IgD-negative memory B cell (primary cell): ENCODE measurements around the gene SIT1. TPM values are rescaled to one million over a fixed set of nuclear protein-coding genes. Genes with fewer than 3 reads are reported as not detected.
"Not testable (repeated sequence)": the region's sequence is repeated elsewhere in the genome, so short reads cannot be mapped to it uniquely, and the experiment has no call there.

Experiments used
- H3K27ac Mint-ChIP-seq, 3 donors: one replicate each; pipeline ENCODE4 v1.8.0; 2020 to 2022; ENCODE audit warnings: mild to moderate bottlenecking in 3 of 3, mixed read lengths in 3 of 3, moderate library complexity in 1 of 3
- H3K27me3 Mint-ChIP-seq: one replicate; pipeline ENCODE4 v1.8.0; 2021; ENCODE audit warnings: mixed read lengths
- H3K36me3 Mint-ChIP-seq: one replicate; pipeline ENCODE4 v1.8.0; 2020; ENCODE audit warnings: mild to moderate bottlenecking, mixed read lengths
- H3K4me1 Mint-ChIP-seq, 3 donors: one replicate each; pipeline ENCODE4 v1.8.0; 2020 to 2022; ENCODE audit warnings: mixed read lengths in 3 of 3, mild to moderate bottlenecking in 1 of 3
- H3K4me3 Mint-ChIP-seq, 4 donors: one replicate each; pipeline ENCODE4 v1.8.0; 2020 to 2022; ENCODE audit warnings: mild to moderate bottlenecking in 4 of 4, mixed read lengths in 4 of 4, moderate library complexity in 3 of 4
- H3K9me3 Mint-ChIP-seq, 3 donors: one replicate each; pipeline ENCODE4 v1.8.0; 2020 to 2021; ENCODE audit warnings: mixed read lengths in 3 of 3, mild to moderate bottlenecking in 1 of 3
- polyA plus RNA-seq: library from polyadenylated mRNA; unstranded; fragments of 300-500 nt; fragmentation: Illumina TruSeq; gene quantifications from one replicate; pipeline ENCODE4 v1.2.3, GENCODE V29; 2021

SIT1 gene
- polyA plus RNA-seq, 1 donor from 2014 or later = 188 TPM

- no peaks in the 10 kb centered on the region for H3K9me3 Mint-ChIP-seq
- peak within 1 kb of the TSS; percentile 47 to 98 (median 96) for H3K27ac Mint-ChIP-seq
- peaks cover 3% of the 10 kb centered on the region for H3K27me3 Mint-ChIP-seq
- H3K36me3 Mint-ChIP-seq = peaks cover 2% of the 10 kb centered on the region
- H3K4me1 Mint-ChIP-seq = peaks cover 36 to 54% (median 37%) of the 10 kb centered on the region in 3 donors
- H3K4me3 Mint-ChIP-seq = peak within 1 kb of the TSS; percentile 72 to 97 (median 86)
These were observed 32.4 kb downstream of the SIT1 start, which contains the start of gene CD72 for GRCh38 chr9:35618325-35618727. Gene CD72, minus strand, starts transcription at chr9:35618413. Its CDS starts 110 bp downstream, at chr9:35618303.

DNA sequence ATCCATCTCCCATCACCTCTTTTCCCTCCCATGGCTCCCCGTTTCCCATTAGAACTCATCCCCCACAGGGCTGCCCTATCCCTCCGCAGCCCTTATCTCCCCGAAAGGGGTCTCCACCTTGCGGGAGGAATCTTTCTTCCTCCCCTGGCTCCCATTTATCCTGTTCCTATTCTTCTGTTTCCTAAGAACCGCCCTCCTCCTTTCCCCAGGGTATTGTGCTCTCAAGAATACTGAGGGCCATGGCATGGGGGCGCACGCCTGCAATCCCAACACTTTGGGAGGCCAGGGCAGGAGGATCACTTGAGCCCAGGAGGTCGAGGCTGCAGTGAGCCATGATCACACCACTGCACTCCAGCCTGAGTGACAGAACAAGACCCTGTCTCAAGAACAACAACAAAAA, 33.2 kb downstream of the SIT1 start:
- peaks cover 3% of the 10 kb centered on the region for H3K27me3 Mint-ChIP-seq
- peaks cover 37 to 54% (median 39%) of the 10 kb centered on the region in 3 donors for H3K4me1 Mint-ChIP-seq
- H3K9me3 Mint-ChIP-seq = no peaks in the 10 kb centered on the region
- peaks cover 2% of the 10 kb centered on the region for H3K36me3 Mint-ChIP-seq
- H3K27ac Mint-ChIP-seq = peak overlapping the region; percentile 47 to 98 (median 96)
- H3K4me3 Mint-ChIP-seq = peak overlapping the region; percentile 72 to 97 (median 86)

- peak overlapping the region; percentile 47 to 98 (median 96) for H3K27ac Mint-ChIP-seq
- H3K9me3 Mint-ChIP-seq = no peaks in the 10 kb centered on the region
- H3K4me1 Mint-ChIP-seq = peaks cover 36 to 54% (median 39%) of the 10 kb centered on the region in 3 donors
- peaks cover 2% of the 10 kb centered on the region for H3K36me3 Mint-ChIP-seq
- peak overlapping the region; percentile 72 to 97 (median 86) for H3K4me3 Mint-ChIP-seq
- peaks cover 3% of the 10 kb centered on the region for H3K27me3 Mint-ChIP-seq
These were observed 33.9 kb downstream of the SIT1 start for GRCh38 chr9:35616681-35617459.

GRCh38 chr9:35615981-35616680, 34.6 kb downstream of the SIT1 start:
- H3K4me1 Mint-ChIP-seq = peaks cover 37 to 51% (median 42%) of the 10 kb centered on the region in 3 donors
- no peaks in the 10 kb centered on the region for H3K9me3 Mint-ChIP-seq

DNA sequence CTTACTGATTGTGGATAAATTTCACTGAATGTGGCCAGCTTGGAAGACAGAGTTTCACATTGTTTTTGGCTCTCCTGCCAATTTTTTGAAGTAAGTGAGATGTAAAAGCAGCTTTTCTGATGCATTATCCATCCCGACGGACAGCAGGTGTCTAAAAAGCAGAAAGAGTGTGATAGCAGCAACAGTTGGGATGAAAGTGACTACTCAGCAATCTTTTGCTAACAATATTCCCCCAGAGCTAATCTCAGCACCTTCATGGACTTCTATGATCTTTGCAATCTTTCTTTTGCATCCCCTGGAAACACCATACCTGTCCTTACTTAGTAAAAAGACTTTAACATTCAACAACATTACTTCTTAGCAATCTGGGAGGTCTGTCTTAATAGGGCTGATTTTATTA, 37.9 kb downstream of the SIT1 start:
- Mint-ChIP-seq H3K36me3 (peaks cover 2% of the 10 kb centered on the region), H3K4me3 (peak overlapping the region in 1 of 4 donors; percentile 28), H3K4me1 (peaks cover 17 to 23% (median 20%) of the 10 kb centered on the region in 3 donors), H3K9me3 (no peaks in the 10 kb centered on the region), H3K27ac (peak overlapping the region in 1 of 3 donors; percentile 67), H3K27me3 (peaks cover 3% of the 10 kb centered on the region)

More at GRCh38 chr9:35615981-35616680, 34.6 kb downstream of the SIT1 start:
- H3K27me3 Mint-ChIP-seq = peaks cover 3% of the 10 kb centered on the region
- H3K27ac Mint-ChIP-seq = peak overlapping the region; percentile 47 to 98 (median 96)
- H3K4me3 Mint-ChIP-seq = peak overlapping the region; percentile 72 to 97 (median 86)
- H3K36me3 Mint-ChIP-seq = peaks cover 2% of the 10 kb centered on the region

GRCh38 chr9:35612066-35612465, 38.7 kb downstream of the SIT1 start:
- not testable (repeated sequence) for H3K36me3 Mint-ChIP-seq, H3K9me3 Mint-ChIP-seq, H3K27me3 Mint-ChIP-seq
- Mint-ChIP-seq H3K27ac (peak overlapping the region in 2 of 3 donors; percentile 67 to 79), H3K4me1 (peaks cover 12 to 20% (median 20%) of the 10 kb centered on the region in 3 donors), H3K4me3 (peak overlapping the region in 1 of 4 donors; percentile 70)

GRCh38 chr9:35611230-35611797, 39.4 kb downstream of the SIT1 start:
- H3K36me3 Mint-ChIP-seq = peaks cover under 1% of the 10 kb centered on the region
- peak overlapping the region in 2 of 4 donors; percentile 31 to 70 for H3K4me3 Mint-ChIP-seq
- H3K27ac Mint-ChIP-seq = peak overlapping the region in 2 of 3 donors; percentile 17 to 79
- H3K27me3 Mint-ChIP-seq = peaks cover 2% of the 10 kb centered on the region
- no peaks in the 10 kb centered on the region for H3K9me3 Mint-ChIP-seq
- peaks cover 14 to 22% (median 18%) of the 10 kb centered on the region in 3 donors for H3K4me1 Mint-ChIP-seq

GRCh38 chr9:35609820-35610163, 40.9 kb downstream of the SIT1 start:
- Mint-ChIP-seq H3K4me1 (peaks cover 16 to 18% (median 17%) of the 10 kb centered on the region in 3 donors), H3K4me3 (peak overlapping the region in 1 of 4 donors; percentile 44), H3K27ac (peak overlapping the region in 1 of 3 donors; percentile 67), H3K27me3 (no peaks in the 10 kb centered on the region), H3K36me3 (no peaks in the 10 kb centered on the region), H3K9me3 (no peaks in the 10 kb centered on the region)

DNA sequence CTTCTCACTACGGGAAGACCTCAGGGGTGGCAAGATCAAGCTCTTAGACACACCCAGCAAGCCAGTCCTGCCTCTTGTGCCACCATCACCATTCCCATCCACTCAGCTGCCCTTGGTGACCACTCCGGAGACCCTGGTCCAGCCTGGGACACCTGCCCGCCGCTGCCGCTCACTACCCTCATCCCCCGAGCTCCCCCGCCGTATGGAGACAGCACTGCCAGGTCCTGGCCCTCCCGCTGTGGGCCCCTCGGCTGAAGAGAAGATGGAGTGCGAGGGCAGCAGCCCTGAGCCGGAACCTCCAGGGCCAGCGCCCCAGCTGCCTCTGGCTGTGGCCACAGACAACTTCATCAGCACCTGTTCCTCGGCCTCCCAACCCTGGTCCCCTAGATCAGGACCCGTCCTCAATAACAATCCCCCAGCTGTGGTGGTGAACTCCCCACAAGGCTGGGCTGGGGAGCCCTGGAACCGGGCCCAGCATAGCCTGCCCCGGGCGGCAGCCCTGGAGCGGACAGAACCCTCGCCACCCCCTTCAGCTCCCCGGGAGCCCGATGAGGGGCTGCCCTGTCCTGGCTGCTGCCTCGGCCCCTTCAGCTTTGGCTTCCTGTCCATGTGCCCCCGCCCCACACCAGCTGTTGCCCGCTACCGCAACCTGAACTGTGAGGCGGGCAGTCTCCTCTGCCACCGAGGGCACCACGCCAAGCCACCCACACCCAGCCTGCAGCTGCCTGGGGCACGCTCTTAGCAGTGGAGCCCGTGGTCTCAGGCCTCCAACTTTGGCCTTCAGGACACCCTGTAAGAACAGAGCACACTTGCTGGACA, 41.5 kb downstream of the SIT1 start:
- no peak overlapping the region for H3K27ac Mint-ChIP-seq
- H3K4me3 Mint-ChIP-seq = peak overlapping the region in 1 of 4 donors; percentile 44
- H3K4me1 Mint-ChIP-seq = peaks cover 16 to 19% (median 18%) of the 10 kb centered on the region in 3 donors
- H3K27me3 Mint-ChIP-seq = no peaks in the 10 kb centered on the region
- no peaks in the 10 kb centered on the region for H3K36me3 Mint-ChIP-seq
- H3K9me3 Mint-ChIP-seq = no peaks in the 10 kb centered on the region

DNA sequence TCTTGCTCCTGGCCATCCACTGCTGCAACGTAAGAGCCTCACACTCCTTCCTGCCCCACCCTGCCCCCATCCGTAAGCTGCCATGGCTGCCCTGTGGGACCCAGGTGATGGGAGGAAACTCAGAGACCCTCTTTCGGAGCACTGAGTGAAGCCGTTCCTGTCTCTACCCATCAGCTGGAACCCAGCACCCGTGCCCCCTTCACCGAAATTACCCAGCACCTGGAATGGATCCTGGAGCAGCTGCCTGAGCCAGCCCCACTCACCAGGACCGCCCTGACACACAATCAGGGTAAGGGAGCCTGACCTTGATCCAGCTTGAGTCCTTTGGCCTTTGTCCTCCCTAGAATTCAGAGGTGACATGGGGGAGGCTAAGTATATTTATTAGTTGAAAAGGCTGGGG, 42.5 kb downstream of the SIT1 start:
- peaks cover 22 to 26% (median 24%) of the 10 kb centered on the region in 3 donors for H3K4me1 Mint-ChIP-seq
- H3K27ac Mint-ChIP-seq = no peak overlapping the region
- H3K27me3 Mint-ChIP-seq = no peaks in the 10 kb centered on the region
- no peak overlapping the region for H3K4me3 Mint-ChIP-seq
- no peaks in the 10 kb centered on the region for H3K9me3 Mint-ChIP-seq
- H3K36me3 Mint-ChIP-seq = no peaks in the 10 kb centered on the region

DNA sequence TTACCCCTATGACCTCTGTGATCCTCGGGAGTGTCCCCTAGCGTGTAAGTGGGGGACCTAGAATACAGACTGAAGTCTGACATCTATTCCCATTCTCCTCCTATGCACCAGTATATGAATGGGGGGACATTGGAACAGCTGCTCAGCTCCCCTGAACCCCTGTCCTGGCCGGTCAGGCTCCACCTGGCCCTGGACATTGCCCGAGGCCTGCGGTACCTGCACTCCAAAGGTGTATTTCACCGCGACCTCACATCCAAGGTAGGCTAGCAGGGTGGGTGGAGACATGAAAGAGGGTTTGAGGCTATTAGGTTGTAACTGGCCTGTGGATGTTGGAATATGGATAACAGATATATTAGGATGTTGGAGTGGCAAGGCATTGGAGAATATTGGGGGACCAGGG, 44.0 kb downstream of the SIT1 start:
- H3K36me3 Mint-ChIP-seq = no peaks in the 10 kb centered on the region
- no peaks in the 10 kb centered on the region for H3K9me3 Mint-ChIP-seq
- H3K27me3 Mint-ChIP-seq = no peaks in the 10 kb centered on the region
- peak overlapping the region in 2 of 4 donors; percentile 0 to 76 for H3K4me3 Mint-ChIP-seq
- H3K4me1 Mint-ChIP-seq = peaks cover 22 to 26% (median 25%) of the 10 kb centered on the region in 3 donors
- peak overlapping the region in 2 of 3 donors; percentile 3 to 8 for H3K27ac Mint-ChIP-seq

DNA sequence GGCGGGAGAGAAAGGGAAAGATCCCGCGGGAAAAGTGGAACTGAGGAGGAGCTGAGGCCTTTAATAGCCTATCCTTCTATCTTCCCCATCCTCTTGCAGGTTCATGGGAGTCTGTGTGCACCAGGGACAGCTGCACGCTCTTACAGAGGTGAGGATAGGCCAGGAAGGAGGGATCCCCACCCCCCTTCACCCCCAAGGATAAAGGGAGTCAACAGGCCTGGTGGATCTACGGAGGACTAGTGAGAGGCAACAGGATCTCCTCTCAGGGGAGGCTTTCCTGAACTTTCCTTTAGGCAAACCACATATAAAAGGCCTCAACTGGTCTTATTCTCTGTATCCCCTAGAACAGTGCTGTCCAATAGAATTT, 44.6 kb downstream of the SIT1 start:
- H3K27me3 Mint-ChIP-seq = no peaks in the 10 kb centered on the region
- H3K9me3 Mint-ChIP-seq = no peaks in the 10 kb centered on the region
- H3K27ac Mint-ChIP-seq = peak overlapping the region; percentile 73 to 86 (median 74)
- H3K4me1 Mint-ChIP-seq = peaks cover 16 to 22% (median 20%) of the 10 kb centered on the region in 3 donors
- H3K36me3 Mint-ChIP-seq = no peaks in the 10 kb centered on the region
- peak overlapping the region; percentile 81 to 91 (median 85) for H3K4me3 Mint-ChIP-seq

DNA sequence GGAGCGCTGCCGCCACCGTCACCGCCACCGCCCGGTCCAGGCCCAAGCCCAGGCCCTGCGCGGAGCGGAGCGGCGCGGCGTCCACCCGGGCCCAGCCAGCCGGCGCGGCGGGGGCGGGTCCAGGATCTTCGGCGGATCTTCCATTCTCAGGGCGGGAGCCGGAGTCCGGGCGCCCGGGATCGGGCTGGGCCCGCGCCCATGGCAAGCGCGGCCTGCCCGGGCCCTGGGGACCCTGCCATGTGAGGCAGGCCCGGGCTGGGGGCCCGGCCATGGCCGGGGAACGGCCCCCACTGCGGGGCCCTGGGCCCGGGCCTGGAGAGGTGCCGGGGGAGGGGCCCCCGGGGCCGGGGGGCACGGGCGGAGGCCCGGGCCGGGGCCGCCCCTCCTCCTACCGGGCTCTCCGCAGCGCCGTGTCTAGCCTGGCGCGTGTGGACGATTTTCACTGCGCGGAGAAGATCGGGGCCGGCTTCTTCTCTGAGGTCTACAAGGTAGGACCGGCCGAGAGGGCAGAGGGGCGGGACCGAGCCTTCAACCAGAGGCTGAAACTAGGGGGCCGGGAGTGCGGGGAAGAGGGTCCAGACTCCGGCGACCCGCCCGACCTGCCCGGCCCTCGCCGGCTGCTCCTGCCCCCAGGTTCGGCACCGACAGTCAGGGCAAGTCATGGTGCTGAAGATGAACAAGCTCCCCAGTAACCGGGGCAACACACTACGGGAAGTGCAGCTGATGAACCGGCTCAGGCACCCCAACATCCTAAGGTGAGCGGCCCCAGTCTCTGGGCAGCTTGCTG, 45.2 kb downstream of the SIT1 start:
- Mint-ChIP-seq H3K4me3 (peak overlapping the region; percentile 81 to 91 (median 85)), H3K9me3 (no peaks in the 10 kb centered on the region), H3K4me1 (peaks cover 15 to 22% (median 20%) of the 10 kb centered on the region in 3 donors), H3K36me3 (no peaks in the 10 kb centered on the region), H3K27ac (peak overlapping the region; percentile 73 to 86 (median 74)), H3K27me3 (no peaks in the 10 kb centered on the region)
